MM.1S (cell line): Measurements from ENCODE around the gene TBL1XR1.

Source experiments
- CTCF ChIP-seq: fragments of 300-600 bp; sonication (generic); IDR thresholded peaks from 2 replicates; pipeline ENCODE4 v1.5.1; 2016; ENCODE audit warnings: antibody characterized with exemption, low read length, mixed read lengths
- EZH2phosphoT487 ChIP-seq: fragments of 300-600 bp; sonication (generic); IDR thresholded peaks from 2 replicates; pipeline ENCODE4 v1.6.1; 2018; ENCODE audit warnings: antibody characterized with exemption, low read length

- TF ChIP-seq CTCF (no peak), EZH2phosphoT487 (no peak)
Observed at GRCh38 chr3:177131927-177132636, 65.2 kb downstream of the TBL1XR1 start.
